Liver (tissue), 9 donors: ENCODE results near the gene GLOD5. TPM values are rescaled to one million over a fixed set of nuclear protein-coding genes. Genes with fewer than 3 reads are reported as not detected.

Experiments used
- DNase-seq: peaks from one replicate; pipeline ENCODE4 v3.0.0-alpha.2; 2017; ENCODE audit warnings: low spot score
- H3K27ac ChIP-seq, 2 donors: one replicate each; pipeline ENCODE4 v1.7.0; 2013; ENCODE audit warnings: inconsistent platforms in 2 of 2, low read length in 2 of 2, control low read depth in 1 of 2, low read depth in 1 of 2, mild to moderate bottlenecking in 1 of 2
- H3K27me3 ChIP-seq, 4 donors: one replicate each; pipeline versions ENCODE4 v1.6.1 to v1.7.0; 2013; ENCODE audit warnings: low read length in 3 of 4, inconsistent platforms in 1 of 4, mild to moderate bottlenecking in 1 of 4, moderate library complexity in 1 of 4; ENCODE audit not compliant: control insufficient read depth in 4 of 4, insufficient read depth in 4 of 4
- H3K36me3 ChIP-seq, 4 donors: one replicate each; pipeline versions ENCODE4 v1.6.1 to v1.7.0; 2013; ENCODE audit warnings: low read length in 3 of 4, mild to moderate bottlenecking in 3 of 4, low read depth in 1 of 4, moderate library complexity in 1 of 4; ENCODE audit not compliant: control insufficient read depth in 4 of 4, insufficient read depth in 3 of 4
- H3K4me1 ChIP-seq, 4 donors: one replicate each; pipeline versions ENCODE4 v1.6.1 to v1.7.0; 2013; ENCODE audit warnings: low read length in 3 of 4, mild to moderate bottlenecking in 3 of 4, moderate library complexity in 1 of 4; ENCODE audit not compliant: control insufficient read depth in 4 of 4, insufficient read depth in 4 of 4
- H3K4me3 ChIP-seq, 3 donors: one replicate each; pipeline versions ENCODE4 v1.6.1 to v1.7.0; 2013; ENCODE audit warnings: low read length in 3 of 3, control low read depth in 1 of 3, low read depth in 1 of 3, mild to moderate bottlenecking in 1 of 3
- H3K9ac ChIP-seq, 2 donors: one replicate each; pipeline ENCODE4 v1.7.0; 2013; ENCODE audit warnings: low read length in 2 of 2, mild to moderate bottlenecking in 2 of 2, moderate library complexity in 2 of 2, control low read depth in 1 of 2, low read depth in 1 of 2
- H3K9me3 ChIP-seq, 4 donors: one replicate each; pipeline versions ENCODE4 v1.6.1 to v1.7.0; 2013; ENCODE audit warnings: low read length in 3 of 4; ENCODE audit not compliant: control insufficient read depth in 4 of 4
- EGR1 ChIP-seq, 2 donors: IDR thresholded peaks; 2 replicates each; pipeline ENCODE4 v1.6.1; 2016 to 2018; ENCODE audit warnings: antibody characterized with exemption in 2 of 2, low read depth in 2 of 2
- FOXA1 ChIP-seq: IDR thresholded peaks from 2 replicates; pipeline ENCODE4 v1.6.1; 2016; ENCODE audit warnings: antibody characterized with exemption
- FOXA2 ChIP-seq: IDR thresholded peaks from 2 replicates; pipeline ENCODE4 v1.6.1; 2016; ENCODE audit warnings: antibody characterized with exemption
- GABPA ChIP-seq, 2 donors: IDR thresholded peaks in 1 of 2; conservative IDR thresholded peaks in 1 of 2; 2 replicates each; pipeline ENCODE4 v1.6.1; 2016; ENCODE audit warnings: antibody characterized with exemption in 2 of 2, mild to moderate bottlenecking in 1 of 2, moderate library complexity in 1 of 2
- HNF4A ChIP-seq, 2 donors: conservative IDR thresholded peaks; 2 replicates each; pipeline ENCODE4 v1.6.1; 2016; ENCODE audit warnings: antibody characterized with exemption in 2 of 2, mild to moderate bottlenecking in 2 of 2
- HNF4G ChIP-seq: IDR thresholded peaks from 2 replicates; pipeline ENCODE4 v1.6.1; 2016; ENCODE audit warnings: antibody characterized with exemption
- NR2F2 ChIP-seq: IDR thresholded peaks from 2 replicates; pipeline ENCODE4 v1.6.1; 2016; ENCODE audit warnings: antibody characterized with exemption
- RAD21 ChIP-seq, 2 donors: IDR thresholded peaks; 2 replicates each; pipeline ENCODE4 v1.6.1; 2016; ENCODE audit warnings: antibody characterized with exemption in 2 of 2, mild to moderate bottlenecking in 2 of 2
- SP1 ChIP-seq: IDR thresholded peaks from 2 replicates; pipeline ENCODE4 v1.6.1; 2018; ENCODE audit warnings: antibody characterized with exemption, mild to moderate bottlenecking
- YY1 ChIP-seq: IDR thresholded peaks from 2 replicates; pipeline ENCODE4 v1.6.1; 2016; ENCODE audit warnings: antibody characterized with exemption, mild to moderate bottlenecking
- WGBS: extraction: QIAGEN DNeasy Blood & Tissue Kit; methylation state at CpG from one replicate; pipeline ENCODE4 v1.1.7; 2013; 5-methylcytosine and 5-hydroxymethylcytosine counted together
- polyA plus RNA-seq, 2 donors: library from polyadenylated mRNA; stranded (reverse) in 1 of 2; unstranded in 1 of 2; fragments of 200-250 nt in 1 of 2; fragments of >200 nt in 1 of 2; fragmentation: Nextera tagmentation in 1 of 2; extraction: Ambion mirVana in 1 of 2; gene quantifications; one replicate each; pipeline versions ENCODE4 v1.2.1 to v1.2.3, GENCODE V29; 2013 to 2015
- total RNA-seq, 2 donors: library from RNA; depleted of rRNA; stranded (reverse); fragments of >200 nt; gene quantifications; one replicate each; pipeline ENCODE4 v1.2.3, GENCODE V29; 2014
- TF ChIP-seq, protein P1 (sequence below): fragments of 150-350 bp; IDR thresholded peaks from 2 replicates; pipeline ENCODE4 v1.5.1; 2017; ENCODE audit warnings: improper control_type of control experiment, low read depth, low read length; ENCODE audit not compliant: missing input control
- TF ChIP-seq, protein P2 (sequence below): IDR thresholded peaks from 2 replicates; pipeline ENCODE4 v1.6.1; 2016; ENCODE audit warnings: antibody characterized with exemption, mild to moderate bottlenecking
- TF ChIP-seq, protein P3 (sequence below): IDR thresholded peaks from 2 replicates; pipeline ENCODE4 v1.6.1; 2016; ENCODE audit warnings: antibody characterized with exemption
- donor health status: healthy.
- donor health status: healthy.
- donor health status: healthy.
- donor health status: healthy.
- donor health status: healthy.

Gene GLOD5
- total and polyA plus RNA-seq, 4 donors, result 0.67 to 3.4 (median 2.1) TPM; not detected in 1

DNA sequence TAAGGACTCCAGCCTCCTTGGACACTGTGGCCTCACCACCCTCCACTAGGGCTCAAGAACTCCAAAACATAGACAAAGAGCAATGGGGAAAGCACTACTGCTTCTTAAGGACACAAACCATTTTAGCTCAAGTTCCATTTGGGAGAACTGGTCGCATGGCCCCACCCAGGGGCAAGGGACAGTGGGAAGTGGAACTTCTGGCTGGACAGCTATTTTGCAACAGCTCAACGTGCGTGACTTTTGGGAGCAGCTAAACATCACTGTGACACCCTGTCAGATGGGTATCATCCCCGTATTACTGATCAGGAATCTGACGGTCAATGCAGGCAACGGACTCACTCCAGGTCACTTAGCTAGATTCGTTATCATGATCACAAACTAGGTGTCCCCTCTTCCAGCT is 9.0 kb upstream of the GLOD5 start:
- WGBS, result 51% methylated on average over 7 of the region's 7 CpGs
- H3K9ac ChIP-seq, result no peak overlapping the region
- no peaks in the 10 kb centered on the region for H3K36me3 ChIP-seq
- H3K27me3 ChIP-seq, result no peaks in the 10 kb centered on the region
- DNase-seq, result no peak
- H3K4me1 ChIP-seq, result no peaks in the 10 kb centered on the region
- no peak overlapping the region for H3K4me3 ChIP-seq
- H3K27ac ChIP-seq, result no peak overlapping the region
- no peaks in the 10 kb centered on the region for H3K9me3 ChIP-seq
- no peak for TF ChIP-seq NR2F2
- TF ChIP-seq EGR1 (IDR thresholded peaks at IDR 0.05; ENCODE audit: low read depth in 2 of 2), result no peak
- no peak for TF ChIP-seq HNF4A (conservative IDR thresholded peaks at IDR 0.05)
- TF ChIP-seq FOXA1, result no peak
- TF ChIP-seq FOXA2, result no peak
- TF ChIP-seq, protein P1, sequence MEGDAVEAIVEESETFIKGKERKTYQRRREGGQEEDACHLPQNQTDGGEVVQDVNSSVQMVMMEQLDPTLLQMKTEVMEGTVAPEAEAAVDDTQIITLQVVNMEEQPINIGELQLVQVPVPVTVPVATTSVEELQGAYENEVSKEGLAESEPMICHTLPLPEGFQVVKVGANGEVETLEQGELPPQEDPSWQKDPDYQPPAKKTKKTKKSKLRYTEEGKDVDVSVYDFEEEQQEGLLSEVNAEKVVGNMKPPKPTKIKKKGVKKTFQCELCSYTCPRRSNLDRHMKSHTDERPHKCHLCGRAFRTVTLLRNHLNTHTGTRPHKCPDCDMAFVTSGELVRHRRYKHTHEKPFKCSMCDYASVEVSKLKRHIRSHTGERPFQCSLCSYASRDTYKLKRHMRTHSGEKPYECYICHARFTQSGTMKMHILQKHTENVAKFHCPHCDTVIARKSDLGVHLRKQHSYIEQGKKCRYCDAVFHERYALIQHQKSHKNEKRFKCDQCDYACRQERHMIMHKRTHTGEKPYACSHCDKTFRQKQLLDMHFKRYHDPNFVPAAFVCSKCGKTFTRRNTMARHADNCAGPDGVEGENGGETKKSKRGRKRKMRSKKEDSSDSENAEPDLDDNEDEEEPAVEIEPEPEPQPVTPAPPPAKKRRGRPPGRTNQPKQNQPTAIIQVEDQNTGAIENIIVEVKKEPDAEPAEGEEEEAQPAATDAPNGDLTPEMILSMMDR, result no peak
- no peak for TF ChIP-seq HNF4G

DNA sequence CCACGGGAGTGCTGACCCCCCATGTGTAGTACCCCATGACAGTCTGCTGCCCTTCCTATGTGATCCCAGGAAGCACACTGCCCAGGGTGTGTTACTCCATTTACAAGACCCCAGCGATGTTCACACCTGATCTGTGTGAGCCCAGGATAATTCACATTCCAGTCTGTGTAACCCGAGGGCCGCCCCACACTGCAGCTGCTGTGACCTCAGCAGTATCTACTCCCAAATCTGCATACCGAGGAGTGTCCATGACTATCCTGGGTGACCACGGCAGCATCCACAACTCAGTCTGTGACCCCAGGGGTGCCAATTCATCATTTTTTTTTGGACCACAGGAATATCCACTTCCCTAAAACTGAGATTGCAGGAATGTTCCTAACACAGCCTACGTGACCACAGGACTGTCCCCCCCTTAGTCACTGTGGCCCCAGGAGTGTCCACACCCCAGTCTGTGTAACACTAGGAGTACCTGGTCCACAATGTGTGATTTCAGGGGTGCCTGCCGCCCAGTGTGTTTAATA is 7.8 kb upstream of the GLOD5 start:
- no peak overlapping the region for H3K4me3 ChIP-seq
- no peak overlapping the region for H3K27ac ChIP-seq
- no peaks in the 10 kb centered on the region for H3K36me3 ChIP-seq
- TF ChIP-seq YY1, result no peak
- TF ChIP-seq, protein P2, sequence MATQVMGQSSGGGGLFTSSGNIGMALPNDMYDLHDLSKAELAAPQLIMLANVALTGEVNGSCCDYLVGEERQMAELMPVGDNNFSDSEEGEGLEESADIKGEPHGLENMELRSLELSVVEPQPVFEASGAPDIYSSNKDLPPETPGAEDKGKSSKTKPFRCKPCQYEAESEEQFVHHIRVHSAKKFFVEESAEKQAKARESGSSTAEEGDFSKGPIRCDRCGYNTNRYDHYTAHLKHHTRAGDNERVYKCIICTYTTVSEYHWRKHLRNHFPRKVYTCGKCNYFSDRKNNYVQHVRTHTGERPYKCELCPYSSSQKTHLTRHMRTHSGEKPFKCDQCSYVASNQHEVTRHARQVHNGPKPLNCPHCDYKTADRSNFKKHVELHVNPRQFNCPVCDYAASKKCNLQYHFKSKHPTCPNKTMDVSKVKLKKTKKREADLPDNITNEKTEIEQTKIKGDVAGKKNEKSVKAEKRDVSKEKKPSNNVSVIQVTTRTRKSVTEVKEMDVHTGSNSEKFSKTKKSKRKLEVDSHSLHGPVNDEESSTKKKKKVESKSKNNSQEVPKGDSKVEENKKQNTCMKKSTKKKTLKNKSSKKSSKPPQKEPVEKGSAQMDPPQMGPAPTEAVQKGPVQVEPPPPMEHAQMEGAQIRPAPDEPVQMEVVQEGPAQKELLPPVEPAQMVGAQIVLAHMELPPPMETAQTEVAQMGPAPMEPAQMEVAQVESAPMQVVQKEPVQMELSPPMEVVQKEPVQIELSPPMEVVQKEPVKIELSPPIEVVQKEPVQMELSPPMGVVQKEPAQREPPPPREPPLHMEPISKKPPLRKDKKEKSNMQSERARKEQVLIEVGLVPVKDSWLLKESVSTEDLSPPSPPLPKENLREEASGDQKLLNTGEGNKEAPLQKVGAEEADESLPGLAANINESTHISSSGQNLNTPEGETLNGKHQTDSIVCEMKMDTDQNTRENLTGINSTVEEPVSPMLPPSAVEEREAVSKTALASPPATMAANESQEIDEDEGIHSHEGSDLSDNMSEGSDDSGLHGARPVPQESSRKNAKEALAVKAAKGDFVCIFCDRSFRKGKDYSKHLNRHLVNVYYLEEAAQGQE, result no peak
- TF ChIP-seq SP1, result no peak
- H3K9ac ChIP-seq, result no peak overlapping the region
- H3K27me3 ChIP-seq, result no peaks in the 10 kb centered on the region
- DNase-seq, result no peak
- WGBS, result 80% methylated on average over 8 of the region's 8 CpGs
- no peaks in the 10 kb centered on the region for H3K9me3 ChIP-seq
- H3K4me1 ChIP-seq, result no peaks in the 10 kb centered on the region

DNA sequence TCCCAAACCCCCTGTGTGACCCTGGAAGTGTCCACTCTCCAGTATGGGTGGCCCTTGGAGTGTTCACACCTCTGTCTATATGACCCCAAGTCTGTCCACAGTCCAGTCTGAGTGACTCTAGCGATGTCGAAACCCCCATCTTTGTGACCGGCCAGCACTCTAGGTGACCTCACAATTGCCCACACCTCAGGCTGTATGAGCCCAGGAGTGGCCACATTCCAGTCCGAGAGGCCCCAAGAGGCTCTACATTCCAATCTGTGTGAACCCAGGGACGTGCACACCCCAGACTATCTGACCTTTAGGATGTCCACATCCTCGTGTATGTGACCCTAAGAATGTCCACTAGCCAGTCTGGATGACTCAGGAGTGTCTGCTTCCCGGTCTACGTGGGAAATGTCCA is 7.3 kb upstream of the GLOD5 start:
- Histone ChIP-seq H3K4me3 (no peak overlapping the region), H3K27ac (no peak overlapping the region), H3K9ac (no peak overlapping the region), H3K9me3 (no peaks in the 10 kb centered on the region), H3K4me1 (no peaks in the 10 kb centered on the region), H3K27me3 (no peaks in the 10 kb centered on the region), H3K36me3 (no peaks in the 10 kb centered on the region)
- TF ChIP-seq, protein P3, sequence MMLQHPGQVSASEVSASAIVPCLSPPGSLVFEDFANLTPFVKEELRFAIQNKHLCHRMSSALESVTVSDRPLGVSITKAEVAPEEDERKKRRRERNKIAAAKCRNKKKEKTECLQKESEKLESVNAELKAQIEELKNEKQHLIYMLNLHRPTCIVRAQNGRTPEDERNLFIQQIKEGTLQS, result no peak
- no peak for TF ChIP-seq HNF4G
- no peak for TF ChIP-seq SP1
- TF ChIP-seq RAD21 (IDR thresholded peaks at IDR 0.05), result no peak
- TF ChIP-seq, protein P1, result no peak
- no peak for TF ChIP-seq GABPA (IDR thresholded peaks at IDR 0.05 in 1 of 2, conservative IDR thresholded peaks at IDR 0.05 in 1 of 2)
- no peak for DNase-seq
- 67% methylated on average over 8 of the region's 8 CpGs for WGBS
